Neuronal stem cell (in vitro differentiated cells): ENCODE measurements around the gene HSPA1L.
A peak's percentile ranks its signal among the peaks of the same experiment; 100 is the strongest.
"Not testable (repeated sequence)": the region's sequence is repeated elsewhere in the genome, so short reads cannot be mapped to it uniquely, and the experiment has no call there.

Source experiments
- DNase-seq: peaks from one replicate; pipeline ENCODE4 v3.0.0-alpha.2; 2013; ENCODE audit warnings: low spot score
- H2AFZ ChIP-seq: one replicate; pipeline ENCODE4 v1.6.1; 2013; ENCODE audit warnings: mild to moderate bottlenecking, low read length, inconsistent platforms
- H2AK5ac ChIP-seq: 2 replicates; pipeline ENCODE4 v1.6.1; 2013; ENCODE audit warnings: low read depth, mild to moderate bottlenecking, inconsistent platforms, low read length, moderate library complexity, mixed read lengths
- H2BK120ac ChIP-seq: 2 replicates; pipeline ENCODE4 v1.6.1; 2013; ENCODE audit warnings: low read depth, mild to moderate bottlenecking, inconsistent platforms, low read length, moderate library complexity, mixed read lengths
- H2BK12ac ChIP-seq: one replicate; pipeline ENCODE4 v1.6.1; 2013; ENCODE audit warnings: low read length, inconsistent platforms
- H2BK15ac ChIP-seq: 2 replicates; pipeline ENCODE4 v1.6.1; 2013; ENCODE audit warnings: mild to moderate bottlenecking, low read length, inconsistent platforms, mixed read lengths
- H2BK5ac ChIP-seq: one replicate; pipeline ENCODE4 v1.6.1; 2013; ENCODE audit warnings: inconsistent platforms, mild to moderate bottlenecking, low read length, moderate library complexity
- H3K14ac ChIP-seq: one replicate; pipeline ENCODE4 v1.6.1; 2013; ENCODE audit warnings: low read length, inconsistent platforms
- H3K18ac ChIP-seq: 2 replicates; pipeline ENCODE4 v1.6.1; 2013; ENCODE audit warnings: low read length, inconsistent platforms
- H3K23ac ChIP-seq: 2 replicates; pipeline ENCODE4 v1.6.1; 2013; ENCODE audit warnings: low read depth, mild to moderate bottlenecking, mixed read lengths, low read length, inconsistent platforms; ENCODE audit not compliant: poor library complexity
- H3K27ac ChIP-seq: replicated peaks from 3 replicates; pipeline ENCODE4 v1.5.1; 2013; ENCODE audit warnings: low read length, inconsistent platforms
- H3K27me3 ChIP-seq, 3 experiments: 2 replicates each; pipeline ENCODE4 v1.6.1; 2013; ENCODE audit warnings: low read length in 3 of 3, mild to moderate bottlenecking in 2 of 3, inconsistent platforms in 1 of 3, low read depth in 1 of 3, mixed read lengths in 1 of 3, moderate library complexity in 1 of 3; ENCODE audit not compliant: control insufficient read depth in 3 of 3, insufficient read depth in 3 of 3
- H3K36me3 ChIP-seq, 2 donors: replicated peaks in 1 of 2; 2 replicates each; pipeline ENCODE4 v1.6.1; 2013; ENCODE audit warnings: low read length in 2 of 2; ENCODE audit not compliant: control insufficient read depth in 2 of 2, insufficient read depth in 2 of 2
- H3K4ac ChIP-seq: 2 replicates; pipeline ENCODE4 v1.6.1; 2013; ENCODE audit warnings: inconsistent platforms, mild to moderate bottlenecking, low read length, moderate library complexity
- H3K4me1 ChIP-seq, 2 donors: 1 replicate in 1 of 2; 2 replicates in 1 of 2; pipeline ENCODE4 v1.6.1; 2013; ENCODE audit warnings: low read length in 2 of 2, low read depth in 1 of 2; ENCODE audit not compliant: control insufficient read depth in 2 of 2, insufficient read depth in 1 of 2
- H3K4me2 ChIP-seq: one replicate; pipeline ENCODE4 v1.6.1; 2013; ENCODE audit warnings: mild to moderate bottlenecking, low read length, inconsistent platforms; ENCODE audit not compliant: insufficient read depth, poor library complexity, severe bottlenecking
- H3K4me3 ChIP-seq, 2 donors: 2 replicates each; pipeline ENCODE4 v1.5.1; 2013; ENCODE audit warnings: low read length in 2 of 2, mild to moderate bottlenecking in 2 of 2, inconsistent platforms in 1 of 2, moderate library complexity in 1 of 2
- H3K79me1 ChIP-seq: one replicate; pipeline ENCODE4 v1.6.1; 2013; ENCODE audit warnings: low read depth, mild to moderate bottlenecking, inconsistent platforms, low read length, moderate library complexity
- H3K9ac ChIP-seq: one replicate; pipeline ENCODE4 v1.6.1; 2013; ENCODE audit warnings: mild to moderate bottlenecking, low read depth, low read length, inconsistent platforms; ENCODE audit not compliant: poor library complexity
- H3K9me3 ChIP-seq, 2 donors: replicated peaks in 1 of 2; 2 replicates each; pipeline versions ENCODE3 to v1.6.1; 2013; ENCODE audit warnings: low read length in 2 of 2, mild to moderate bottlenecking in 2 of 2, inconsistent platforms in 1 of 2, low read depth in 1 of 2, mixed read lengths in 1 of 2, moderate library complexity in 1 of 2; ENCODE audit not compliant: control insufficient read depth in 2 of 2, insufficient read depth in 1 of 2
- H4K8ac ChIP-seq: one replicate; pipeline ENCODE4 v1.6.1; 2013; ENCODE audit warnings: low read depth, mild to moderate bottlenecking, inconsistent platforms, low read length, moderate library complexity
- H4K91ac ChIP-seq: one replicate; pipeline ENCODE4 v1.6.1; 2013; ENCODE audit warnings: low read length, low read depth, mild to moderate bottlenecking, inconsistent platforms; ENCODE audit not compliant: poor library complexity
- whole genome bisulfite sequencing, 2 donors: extraction: QIAGEN DNeasy Blood & Tissue Kit; methylation state at CpG; one replicate each; pipeline ENCODE4 v1.1.7; 2013; ENCODE audit warnings: missing lambda C conversion rate in 2 of 2, mixed read lengths in 1 of 2; ENCODE audit not compliant: insufficient read length in 2 of 2, insufficient replicate concordance in 1 of 2; ENCODE audit errors: extremely low coverage in 2 of 2; 5-methylcytosine and 5-hydroxymethylcytosine counted together

HSPA1L gene

GRCh38 chr6:31813465-31813849 is 1.6 kb downstream of the HSPA1L start:
- H3K4me2 ChIP-seq = no peak overlapping the region
- no peak overlapping the region for H3K18ac ChIP-seq
- no peak overlapping the region for H4K91ac ChIP-seq
- no peak overlapping the region for H3K4me3 ChIP-seq
- no peak overlapping the region for H4K8ac ChIP-seq
- no peak for DNase-seq
- peak overlapping the region; percentile 81 for H3K27ac ChIP-seq
- no peak overlapping the region for H2AK5ac ChIP-seq
- no peak overlapping the region for H3K14ac ChIP-seq
- H3K79me1 ChIP-seq = no peaks in the 10 kb centered on the region
- H3K27me3 ChIP-seq = no peaks in the 10 kb centered on the region
- no peak overlapping the region for H3K9ac ChIP-seq
- WGBS, 2 donors = no CpG with 5 or more reads among the region's 7 CpGs
- no peak overlapping the region for H2AFZ ChIP-seq
- no peak overlapping the region for H2BK5ac ChIP-seq
- H3K9me3 ChIP-seq = peaks cover 1 to 6% of the 10 kb centered on the region in 2 donors
- H3K23ac ChIP-seq = no peak overlapping the region
- no peak overlapping the region for H3K4ac ChIP-seq
- H2BK120ac ChIP-seq = no peak overlapping the region
- no peaks in the 10 kb centered on the region for H3K36me3 ChIP-seq
- H3K4me1 ChIP-seq = peaks cover 0 to 6% of the 10 kb centered on the region in 2 donors
- H2BK15ac ChIP-seq = no peak overlapping the region
- H2BK12ac ChIP-seq = no peak overlapping the region

GRCh38 chr6:31811645-31812044 is 3.4 kb downstream of the HSPA1L start:
- Histone ChIP-seq H2BK120ac (no peak overlapping the region), H2AFZ (no peak overlapping the region), H3K9ac (no peak overlapping the region), H4K8ac (no peak overlapping the region), H3K36me3 (no peaks in the 10 kb centered on the region), H4K91ac (no peak overlapping the region), H3K23ac (no peak overlapping the region), H3K4me1 (peaks cover 0 to 5% of the 10 kb centered on the region in 2 donors), H3K79me1 (no peaks in the 10 kb centered on the region), H2BK15ac (peak overlapping the region; percentile 46), H3K27me3 (no peaks in the 10 kb centered on the region), H3K14ac (no peak overlapping the region), H3K4me3 (no peak overlapping the region), H3K18ac (no peak overlapping the region), H3K4me2 (no peak overlapping the region), H2BK12ac (peak overlapping the region; percentile 66), H2AK5ac (peak overlapping the region; percentile 57), H3K9me3 (peaks cover 0 to 6% of the 10 kb centered on the region in 2 donors), H2BK5ac (no peak overlapping the region), H3K27ac (no peak overlapping the region), H3K4ac (no peak overlapping the region)
- DNase-seq = no peak
- WGBS, 2 donors = no CpG with 5 or more reads among the region's 12 CpGs

- not testable (repeated sequence) for H2BK12ac ChIP-seq, H2AK5ac ChIP-seq, H3K27ac ChIP-seq, H3K23ac ChIP-seq, H3K27me3 ChIP-seq, H2BK15ac ChIP-seq, H2BK5ac ChIP-seq, H3K4me1 ChIP-seq, DNase-seq, H3K9me3 ChIP-seq, H4K8ac ChIP-seq, H3K4ac ChIP-seq, H3K14ac ChIP-seq, H3K4me2 ChIP-seq, H3K79me1 ChIP-seq, H4K91ac ChIP-seq, H2AFZ ChIP-seq, H3K9ac ChIP-seq, H3K4me3 ChIP-seq, H2BK120ac ChIP-seq, H3K18ac ChIP-seq
- WGBS, 2 donors = no CpG with 5 or more reads among the region's 10 CpGs
- peaks cover 0 to 17% of the 10 kb centered on the region in 2 donors for H3K36me3 ChIP-seq
Observed at GRCh38 chr6:31808599-31808998, 6.5 kb downstream of the HSPA1L start.

- peak within 1 kb of the TSS; percentile 76 to 100 for H3K4me3 ChIP-seq
- H2BK5ac ChIP-seq = no peak within 1 kb of the TSS
- peak within 1 kb of the TSS; percentile 98 for H3K9ac ChIP-seq
- WGBS, 2 donors = no CpG with 5 or more reads among the region's 51 CpGs
- H3K4me2 ChIP-seq = peak within 1 kb of the TSS; percentile 74
- peak within 1 kb of the TSS; percentile 39 for H3K14ac ChIP-seq
- no peak within 1 kb of the TSS for H4K91ac ChIP-seq
- H3K4me1 ChIP-seq = peaks cover 2% of the 10 kb centered on the region in 2 donors
- H2BK15ac ChIP-seq = no peak within 1 kb of the TSS
- H3K79me1 ChIP-seq = peaks cover 2% of the 10 kb centered on the region
- H3K9me3 ChIP-seq = no peaks in the 10 kb centered on the region
- H3K36me3 ChIP-seq = peaks cover 3 to 32% of the 10 kb centered on the region in 2 donors
- H3K27me3 ChIP-seq = no peaks in the 10 kb centered on the region
- H2BK12ac ChIP-seq = no peak within 1 kb of the TSS
- no peak within 1 kb of the TSS for H2BK120ac ChIP-seq
- peak within 1 kb of the TSS; percentile 97 for H3K23ac ChIP-seq
- peak within 1 kb of the TSS; percentile 98 for H2AFZ ChIP-seq
- DNase-seq = peak; percentile 98
- H3K4ac ChIP-seq = no peak within 1 kb of the TSS
- peak within 1 kb of the TSS; percentile 99 for H3K18ac ChIP-seq
- H2AK5ac ChIP-seq = no peak within 1 kb of the TSS
- peak within 1 kb of the TSS; percentile 96 for H3K27ac ChIP-seq
- H4K8ac ChIP-seq = no peak within 1 kb of the TSS
Observed at GRCh38 chr6:31806470-31807272, 8.4 kb downstream of the HSPA1L start, which contains the start of gene LSM2. LSM2 (minus strand) TSS chr6:31806966; CDS start chr6:31806757, 209 bp downstream.
